Tongue (tissue), 2 donors: ENCODE results near the gene CBLIF. TPM values are rescaled to one million over a fixed set of nuclear protein-coding genes. Genes with fewer than 3 reads are reported as not detected.
"Not testable (repeated sequence)": the region's sequence is repeated elsewhere in the genome, so short reads cannot be mapped to it uniquely, and the experiment has no call there.

Experiments used
- DNase-seq: peaks from one replicate; pipeline ENCODE4 v3.0.0-alpha.2; 2015
- total RNA-seq: library from RNA; depleted of rRNA; stranded (reverse); fragments of >200 nt; gene quantifications from one replicate; pipeline ENCODE4 v1.2.3, GENCODE V29; 2014

Gene CBLIF
- total RNA-seq, 1 donor from 2014 or later = not detected

- no peak for DNase-seq
Observed at GRCh38 chr11:59794417-59794816, 50.9 kb downstream of the CBLIF start.

- DNase-seq = no peak
Observed at GRCh38 chr11:59792507-59792906, 52.8 kb downstream of the CBLIF start.

- no peak for DNase-seq
Observed at GRCh38 chr11:59791639-59792038, 53.7 kb downstream of the CBLIF start.

GRCh38 chr11:59787816-59788215, 57.5 kb downstream of the CBLIF start:
- no peak for DNase-seq

GRCh38 chr11:59787255-59787588, 58.1 kb downstream of the CBLIF start:
- no peak for DNase-seq

GRCh38 chr11:59785818-59786217, 59.5 kb downstream of the CBLIF start:
- DNase-seq = no peak

- not testable (repeated sequence) for DNase-seq
Observed at GRCh38 chr11:59784441-59784840, 60.9 kb downstream of the CBLIF start.

- DNase-seq = no peak
Observed at GRCh38 chr11:59783632-59784090, 61.6 kb downstream of the CBLIF start.

GRCh38 chr11:59782080-59782479, 63.2 kb downstream of the CBLIF start:
- no peak for DNase-seq

- DNase-seq = no peak
Observed at GRCh38 chr11:59779487-59779886, 65.8 kb downstream of the CBLIF start.

Other genes with a start within 250 kb of the CBLIF start
- 78.6 TPM for gene OSBP, start 229.7 kb downstream of the CBLIF start, total RNA-seq
- gene PATL1, start 176.5 kb downstream of the CBLIF start, total RNA-seq = 10.9 TPM
- gene OR10V1, start 131.7 kb downstream of the CBLIF start, total RNA-seq = not detected
- gene STX3, start 90.1 kb downstream of the CBLIF start, total RNA-seq = 11.4 TPM
- 42.6 TPM for gene MRPL16, start 34.7 kb downstream of the CBLIF start, total RNA-seq
- gene TCN1, start 21.0 kb upstream of the CBLIF start, total RNA-seq = 40.5 TPM
- gene OOSP3, start 33.3 kb upstream of the CBLIF start, total RNA-seq = not detected
- not detected for gene OOSP1, start 92.9 kb upstream of the CBLIF start, total RNA-seq
- gene OOSP4A, start 118.5 kb upstream of the CBLIF start, total RNA-seq = not detected
- not detected for gene OOSP4B, start 171.7 kb upstream of the CBLIF start, total RNA-seq
- not detected for gene OOSP2, start 194.9 kb upstream of the CBLIF start, total RNA-seq
- gene MS4A3, start 211.2 kb upstream of the CBLIF start, total RNA-seq = 0.62 TPM
- 1.9 TPM for gene MS4A2, start 243.2 kb upstream of the CBLIF start, total RNA-seq